GM19372 (cell line): ENCODE results near the gene GRM1.
A peak's percentile ranks its signal among the peaks of the same experiment; 100 is the strongest.

ENCODE experiments used
- ATAC-seq: cut with Tn5 transposase; IDR thresholded peaks from one replicate; pipeline ENCODE4 v1.9.1; 2021; ENCODE audit warnings: mild to moderate bottlenecking, low read depth, moderate library complexity; ENCODE audit not compliant: unreplicated experiment

GRM1 gene

GRCh38 chr6:146310628-146311027 lies 281.8 kb downstream of the GRM1 start:
- no peak for ATAC-seq

- ATAC-seq: no peak
These were observed 282.2 kb downstream of the GRM1 start for GRCh38 chr6:146311079-146311478.

- no peak for ATAC-seq
These were observed 283.7 kb downstream of the GRM1 start for GRCh38 chr6:146312608-146313007.

GRCh38 chr6:146315381-146316174 lies 286.7 kb downstream of the GRM1 start:
- ATAC-seq: no peak

GRCh38 chr6:146316175-146316495 lies 287.3 kb downstream of the GRM1 start:
- ATAC-seq: no peak

GRCh38 chr6:146331013-146331412 lies 302.2 kb downstream of the GRM1 start:
- no peak for ATAC-seq

- no peak for ATAC-seq
These were observed 306.5 kb downstream of the GRM1 start for GRCh38 chr6:146335336-146335735.

- ATAC-seq: no peak
These were observed 307.3 kb downstream of the GRM1 start for GRCh38 chr6:146336191-146336590.

- no peak for ATAC-seq
These were observed 308.5 kb downstream of the GRM1 start for GRCh38 chr6:146337376-146337775.

- ATAC-seq: no peak
These were observed 310.9 kb downstream of the GRM1 start for GRCh38 chr6:146339716-146340115.

GRCh38 chr6:146341493-146342230 lies 312.8 kb downstream of the GRM1 start:
- ATAC-seq: no peak

GRCh38 chr6:146345598-146345997 lies 316.7 kb downstream of the GRM1 start:
- ATAC-seq: no peak

- no peak for ATAC-seq
These were observed 318.2 kb downstream of the GRM1 start for GRCh38 chr6:146347090-146347489.

GRCh38 chr6:146347690-146348089 lies 318.8 kb downstream of the GRM1 start:
- no peak for ATAC-seq

GRCh38 chr6:146351018-146351417 lies 322.2 kb downstream of the GRM1 start:
- ATAC-seq: no peak

GRCh38 chr6:146352163-146352562 lies 323.3 kb downstream of the GRM1 start:
- no peak for ATAC-seq

- no peak for ATAC-seq
These were observed 325.6 kb downstream of the GRM1 start for GRCh38 chr6:146354451-146354850.

GRCh38 chr6:146355521-146356100 lies 326.7 kb downstream of the GRM1 start:
- ATAC-seq: no peak

GRCh38 chr6:146357578-146358430 lies 328.9 kb downstream of the GRM1 start:
- ATAC-seq: peak; percentile 41

- no peak for ATAC-seq
These were observed 329.7 kb downstream of the GRM1 start for GRCh38 chr6:146358431-146359046.
